Kidney epithelial cell (primary cell): Measurements from ENCODE around the gene ZNF324. TPM values are rescaled to one million over a fixed set of nuclear protein-coding genes. Genes with fewer than 3 reads are reported as not detected.

Experiments used
- DNase-seq: peaks from one replicate; pipeline ENCODE4 v3.0.0-alpha.2; 2010; ENCODE audit warnings: low read depth
- H3K27me3 ChIP-seq: 2 replicates; pipeline ENCODE4 v1.6.0; 2011; ENCODE audit warnings: low read length; ENCODE audit not compliant: control insufficient read depth, insufficient read depth
- H3K36me3 ChIP-seq: 2 replicates; pipeline ENCODE4 v1.5.1; 2011; ENCODE audit warnings: low read length; ENCODE audit not compliant: control insufficient read depth, insufficient read depth
- H3K4me3 ChIP-seq: 2 replicates; pipeline ENCODE4 v1.5.1; 2011; ENCODE audit warnings: low read depth, mild to moderate bottlenecking, control low read depth, low read length
- CTCF ChIP-seq: IDR thresholded peaks from 2 replicates; pipeline ENCODE4 v1.5.1; 2011; ENCODE audit warnings: mild to moderate bottlenecking, moderate library complexity, low read length, control low read depth, inconsistent platforms; ENCODE audit not compliant: insufficient read depth, poor library complexity, severe bottlenecking
- total RNA-seq: library from RNA; depleted of rRNA; stranded (reverse); fragments of >200 nt; gene quantifications from 2 replicates; pipeline ENCODE4 v1.2.3, GENCODE V29; 2015

Gene ZNF324
- total RNA-seq, 1 donor from 2014 or later, result 7.2 TPM

DNA sequence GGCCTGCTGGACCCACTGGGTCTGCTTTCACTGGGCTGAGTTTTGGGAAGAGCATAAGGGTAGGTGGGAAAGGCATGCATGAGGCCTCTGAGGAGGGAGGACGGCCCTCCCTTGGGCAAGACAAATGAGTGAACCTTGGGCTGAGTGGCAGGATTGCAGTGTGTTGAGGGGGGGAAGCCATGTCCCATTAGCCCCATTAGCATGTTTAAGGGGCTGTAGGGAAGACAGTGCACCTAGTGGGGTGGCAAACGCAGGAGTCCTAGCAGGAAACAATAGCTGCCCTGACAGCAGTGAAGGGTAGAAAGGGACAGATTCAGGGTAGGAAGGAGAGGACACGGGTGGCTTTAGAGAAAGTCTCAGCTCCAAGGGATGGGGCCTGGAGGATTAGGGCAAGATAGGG is 55.8 kb downstream of the ZNF324 start:
- H3K27me3 ChIP-seq, result no peaks in the 10 kb centered on the region
- no peak overlapping the region for H3K4me3 ChIP-seq
- no peaks in the 10 kb centered on the region for H3K36me3 ChIP-seq
- DNase-seq, result no peak
- no peak for TF ChIP-seq CTCF

Other genes with a start within 250 kb of the ZNF324 start
- gene ZNF544, start 238.2 kb upstream of the ZNF324 start, total RNA-seq, result 34.4 and 40.6 TPM in 2 replicates
- 7.1 and 9.4 TPM in 2 replicates for gene ZNF8, start 188.1 kb upstream of the ZNF324 start, total RNA-seq
- gene ERVK3-1, start 161.7 kb upstream of the ZNF324 start, total RNA-seq, result 44.9 and 48.3 TPM in 2 replicates
- gene ZSCAN22, start 140.1 kb upstream of the ZNF324 start, total RNA-seq, result 2.0 and 4.0 TPM in 2 replicates
- gene A1BG, start 113.6 kb upstream of the ZNF324 start, total RNA-seq, result 6.7 and 8.1 TPM in 2 replicates
- 0.58 and 3.1 TPM in 2 replicates for gene ZNF497, start 104.3 kb upstream of the ZNF324 start, total RNA-seq
- gene ZNF837, start 86.0 kb upstream of the ZNF324 start, total RNA-seq, result 4.3 and 5.9 TPM in 2 replicates
- 2,403 and 2,550 TPM in 2 replicates for gene RPS5, start 79.8 kb upstream of the ZNF324 start, total RNA-seq
- not detected in 2 replicates for gene RNF225, start 71.4 kb upstream of the ZNF324 start, total RNA-seq
- gene ZNF584, start 58.4 kb upstream of the ZNF324 start, total RNA-seq, result 6.6 and 7.1 TPM in 2 replicates
- 4.2 and 4.8 TPM in 2 replicates for gene ZNF132, start 26.9 kb upstream of the ZNF324 start, total RNA-seq
- gene ZNF324B, start 15.5 kb upstream of the ZNF324 start, total RNA-seq, result 5.0 and 5.8 TPM in 2 replicates
- gene ZNF446, start 9.3 kb downstream of the ZNF324 start, total RNA-seq, result 10.8 and 13.1 TPM in 2 replicates
- 9.2 and 14.1 TPM in 2 replicates for gene SLC27A5, start 44.9 kb downstream of the ZNF324 start, total RNA-seq
- 15.6 and 16.2 TPM in 2 replicates for gene ZBTB45, start 52.7 kb downstream of the ZNF324 start, total RNA-seq
- gene TRIM28, start 77.0 kb downstream of the ZNF324 start, total RNA-seq, result 381 and 470 TPM in 2 replicates
- 139 and 154 TPM in 2 replicates for gene CHMP2A, start 88.0 kb downstream of the ZNF324 start, total RNA-seq
- 50.3 and 58.2 TPM in 2 replicates for gene UBE2M, start 91.5 kb downstream of the ZNF324 start, total RNA-seq
- 14.6 and 19.3 TPM in 2 replicates for gene MZF1, start 106.3 kb downstream of the ZNF324 start, total RNA-seq